Measurements from ENCODE around the gene MLKL. TPM values are rescaled to one million over a fixed set of nuclear protein-coding genes. Genes with fewer than 3 reads are reported as not detected.

Gene MLKL
- total RNA-seq, 4 donors from 2014 or later, result 17.1 to 62.5 (median 19.6) TPM

GRCh38 chr16:74651841-74652240, 48.8 kb downstream of the MLKL start:
- no peaks in the 10 kb centered on the region for H3K9me3 ChIP-seq
- 90 to 92% methylated on average over 2 of the region's 2 CpGs for WGBS, 2 donors (ENCODE audit: low coverage in 1 of 2)
- no peak for DNase-seq
- H3K27ac ChIP-seq, result no peak overlapping the region
- TF ChIP-seq, protein P1, sequence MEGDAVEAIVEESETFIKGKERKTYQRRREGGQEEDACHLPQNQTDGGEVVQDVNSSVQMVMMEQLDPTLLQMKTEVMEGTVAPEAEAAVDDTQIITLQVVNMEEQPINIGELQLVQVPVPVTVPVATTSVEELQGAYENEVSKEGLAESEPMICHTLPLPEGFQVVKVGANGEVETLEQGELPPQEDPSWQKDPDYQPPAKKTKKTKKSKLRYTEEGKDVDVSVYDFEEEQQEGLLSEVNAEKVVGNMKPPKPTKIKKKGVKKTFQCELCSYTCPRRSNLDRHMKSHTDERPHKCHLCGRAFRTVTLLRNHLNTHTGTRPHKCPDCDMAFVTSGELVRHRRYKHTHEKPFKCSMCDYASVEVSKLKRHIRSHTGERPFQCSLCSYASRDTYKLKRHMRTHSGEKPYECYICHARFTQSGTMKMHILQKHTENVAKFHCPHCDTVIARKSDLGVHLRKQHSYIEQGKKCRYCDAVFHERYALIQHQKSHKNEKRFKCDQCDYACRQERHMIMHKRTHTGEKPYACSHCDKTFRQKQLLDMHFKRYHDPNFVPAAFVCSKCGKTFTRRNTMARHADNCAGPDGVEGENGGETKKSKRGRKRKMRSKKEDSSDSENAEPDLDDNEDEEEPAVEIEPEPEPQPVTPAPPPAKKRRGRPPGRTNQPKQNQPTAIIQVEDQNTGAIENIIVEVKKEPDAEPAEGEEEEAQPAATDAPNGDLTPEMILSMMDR (IDR thresholded peaks at IDR 0.05), result no peak
- no peak for TF ChIP-seq POLR2AphosphoS5 (IDR thresholded peaks at IDR 0.05)
- TF ChIP-seq POLR2A (IDR thresholded peaks at IDR 0.05), result no peak
- TF ChIP-seq EP300 (IDR thresholded peaks at IDR 0.05; ENCODE audit: low read depth), result no peak
- H3K4me1 ChIP-seq, result peaks cover 0 to 9% (median 0%) of the 10 kb centered on the region in 4 donors
- no peaks in the 10 kb centered on the region for H3K27me3 ChIP-seq
- in situ Hi-C loops (cut with MboI; ENCODE audit: low pct_ligation_motif_present in 1 of 4, low pct_unique_long_range_greater_than_20kb in 1 of 4, low sequenced_read_pairs in 3 of 4), result no loop called here
- no peak overlapping the region for H3K4me3 ChIP-seq
- H3K36me3 ChIP-seq, result peaks cover 0 to 38% (median 9%) of the 10 kb centered on the region in 4 donors
- intact Hi-C loops (cut with DNase I; ENCODE audit: low total_unique reads), result no loop called here

GRCh38 chr16:74650966-74651567, 49.6 kb downstream of the MLKL start:
- Histone ChIP-seq H3K27me3 (no peaks in the 10 kb centered on the region), H3K4me1 (peaks cover 0 to 9% (median 0%) of the 10 kb centered on the region in 4 donors), H3K9me3 (no peaks in the 10 kb centered on the region), H3K36me3 (peaks cover 0 to 38% (median 12%) of the 10 kb centered on the region in 4 donors), H3K27ac (no peak overlapping the region), H3K4me3 (no peak overlapping the region)
- DNase-seq, result no peak
- in situ Hi-C loops (cut with MboI; ENCODE audit: low pct_ligation_motif_present in 1 of 4, low pct_unique_long_range_greater_than_20kb in 1 of 4, low sequenced_read_pairs in 3 of 4), result no loop called here
- WGBS, 2 donors (ENCODE audit: low coverage in 1 of 2), result 79 to 92% methylated on average over 5 to 6 of the region's 6 CpGs
- intact Hi-C loops (cut with DNase I; ENCODE audit: low total_unique reads), result no loop called here
- TF ChIP-seq POLR2A (IDR thresholded peaks at IDR 0.05) (no peak), EP300 (IDR thresholded peaks at IDR 0.05; ENCODE audit: low read depth) (no peak), POLR2AphosphoS5 (IDR thresholded peaks at IDR 0.05) (no peak)
- TF ChIP-seq, protein P1 (IDR thresholded peaks at IDR 0.05), result peak in 4 of 5 experiments; percentile 22 to 46 (median 32)

DNA sequence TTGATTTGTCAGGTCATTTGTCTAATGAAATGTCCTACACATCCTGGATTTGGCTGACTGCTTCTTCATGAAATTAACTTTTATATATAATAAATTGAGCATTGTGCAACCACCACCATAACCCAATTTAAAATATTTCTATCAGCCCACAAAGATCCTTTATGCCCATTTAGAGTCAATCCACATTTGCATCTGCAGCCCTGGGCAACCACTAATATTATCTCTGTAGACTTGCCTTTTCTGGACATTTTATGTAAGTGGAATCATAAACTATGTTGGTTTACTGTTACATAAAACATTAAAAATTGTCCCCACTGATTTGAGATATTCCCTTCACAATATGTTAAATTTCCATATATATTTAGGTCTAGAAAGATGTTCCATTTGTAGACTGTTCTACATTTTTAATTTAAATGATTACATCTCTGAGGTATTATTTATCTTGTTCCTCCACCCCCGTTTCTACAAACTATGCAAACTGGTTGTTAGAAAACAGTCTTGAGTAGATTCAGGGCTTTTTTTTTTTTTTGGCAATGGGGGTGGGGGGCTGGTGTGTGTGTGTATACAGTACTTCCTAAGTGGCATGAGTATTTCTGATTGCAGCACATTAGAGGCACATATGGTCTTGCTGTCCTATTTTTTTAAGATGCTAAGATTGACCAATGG, 50.7 kb downstream of the MLKL start:
- peaks cover 0 to 9% (median 0%) of the 10 kb centered on the region in 4 donors for H3K4me1 ChIP-seq
- no peak overlapping the region for H3K27ac ChIP-seq
- H3K9me3 ChIP-seq, result no peaks in the 10 kb centered on the region
- peaks cover 0 to 38% (median 12%) of the 10 kb centered on the region in 4 donors for H3K36me3 ChIP-seq
- in situ Hi-C loops (cut with MboI; ENCODE audit: low pct_ligation_motif_present in 1 of 4, low pct_unique_long_range_greater_than_20kb in 1 of 4, low sequenced_read_pairs in 3 of 4), result loop anchor here in 1 of 4 donors (25.0 kb wide), 1 partner anchor 338 kb away; no protein-coding TSS in a partner anchor
- TF ChIP-seq EP300 (IDR thresholded peaks at IDR 0.05; ENCODE audit: low read depth) (no peak), POLR2A (IDR thresholded peaks at IDR 0.05) (no peak), POLR2AphosphoS5 (IDR thresholded peaks at IDR 0.05) (no peak)
- TF ChIP-seq, protein P1 (IDR thresholded peaks at IDR 0.05), result no peak
- H3K4me3 ChIP-seq, result no peak overlapping the region
- intact Hi-C loops (cut with DNase I; ENCODE audit: low total_unique reads), result no loop called here
- H3K27me3 ChIP-seq, result no peaks in the 10 kb centered on the region
- WGBS, 2 donors (ENCODE audit: low coverage in 1 of 2), result 56 to 66% methylated on average over 1 of the region's 1 CpG
- no peak for DNase-seq

DNA sequence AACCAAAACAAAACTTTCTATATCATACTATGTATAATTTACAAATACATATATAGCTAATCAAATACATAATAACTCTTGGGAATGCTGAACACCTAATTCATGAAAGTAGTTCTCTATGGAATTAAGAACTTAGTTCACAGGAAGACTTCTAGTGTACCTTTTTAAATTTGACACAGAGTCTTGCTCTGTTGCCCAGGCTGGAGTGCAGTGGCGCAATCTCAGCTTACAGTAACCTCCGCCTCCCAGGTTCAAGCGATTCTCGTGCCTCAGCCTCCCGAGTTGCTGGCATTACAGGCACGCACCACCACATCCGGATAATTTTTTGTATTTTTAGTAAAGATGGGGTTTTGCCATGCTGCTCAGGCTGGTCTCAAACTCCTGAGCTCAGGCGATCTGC, 58.7 kb downstream of the MLKL start:
- 94% methylated on average over 8 of the region's 8 CpGs; no CpG with 5 or more reads in 1 of the 2 donors for WGBS, 2 donors (ENCODE audit: low coverage in 1 of 2)
- TF ChIP-seq EP300 (IDR thresholded peaks at IDR 0.05; ENCODE audit: low read depth) (no peak), POLR2A (IDR thresholded peaks at IDR 0.05) (no peak), POLR2AphosphoS5 (IDR thresholded peaks at IDR 0.05) (no peak)
- TF ChIP-seq, protein P1 (IDR thresholded peaks at IDR 0.05), result no peak
- H3K4me3 ChIP-seq, result no peak overlapping the region
- no peaks in the 10 kb centered on the region for H3K9me3 ChIP-seq
- peaks cover 0 to 58% (median 16%) of the 10 kb centered on the region in 4 donors for H3K36me3 ChIP-seq
- H3K4me1 ChIP-seq, result no peaks in the 10 kb centered on the region
- no peak overlapping the region for H3K27ac ChIP-seq
- in situ Hi-C loops (cut with MboI; ENCODE audit: low pct_ligation_motif_present in 1 of 4, low pct_unique_long_range_greater_than_20kb in 1 of 4, low sequenced_read_pairs in 3 of 4) (loop anchor here in 1 of 4 donors (25.0 kb wide), 1 partner anchor 330 kb away; no protein-coding TSS in a partner anchor), intact Hi-C loops (cut with DNase I; ENCODE audit: low total_unique reads) (no loop called here)
- no peak for DNase-seq
- no peaks in the 10 kb centered on the region for H3K27me3 ChIP-seq

All from transverse colon (tissue), 4 donors.